Measurements from ENCODE around the gene ZNF646. TPM values are rescaled to one million over a fixed set of nuclear protein-coding genes. Genes with fewer than 3 reads are reported as not detected.
A peak's percentile ranks its signal among the peaks of the same experiment; 100 is the strongest.

ZNF646 gene
- total RNA-seq, 1 donor from 2014 or later = 9.6 TPM

DNA sequence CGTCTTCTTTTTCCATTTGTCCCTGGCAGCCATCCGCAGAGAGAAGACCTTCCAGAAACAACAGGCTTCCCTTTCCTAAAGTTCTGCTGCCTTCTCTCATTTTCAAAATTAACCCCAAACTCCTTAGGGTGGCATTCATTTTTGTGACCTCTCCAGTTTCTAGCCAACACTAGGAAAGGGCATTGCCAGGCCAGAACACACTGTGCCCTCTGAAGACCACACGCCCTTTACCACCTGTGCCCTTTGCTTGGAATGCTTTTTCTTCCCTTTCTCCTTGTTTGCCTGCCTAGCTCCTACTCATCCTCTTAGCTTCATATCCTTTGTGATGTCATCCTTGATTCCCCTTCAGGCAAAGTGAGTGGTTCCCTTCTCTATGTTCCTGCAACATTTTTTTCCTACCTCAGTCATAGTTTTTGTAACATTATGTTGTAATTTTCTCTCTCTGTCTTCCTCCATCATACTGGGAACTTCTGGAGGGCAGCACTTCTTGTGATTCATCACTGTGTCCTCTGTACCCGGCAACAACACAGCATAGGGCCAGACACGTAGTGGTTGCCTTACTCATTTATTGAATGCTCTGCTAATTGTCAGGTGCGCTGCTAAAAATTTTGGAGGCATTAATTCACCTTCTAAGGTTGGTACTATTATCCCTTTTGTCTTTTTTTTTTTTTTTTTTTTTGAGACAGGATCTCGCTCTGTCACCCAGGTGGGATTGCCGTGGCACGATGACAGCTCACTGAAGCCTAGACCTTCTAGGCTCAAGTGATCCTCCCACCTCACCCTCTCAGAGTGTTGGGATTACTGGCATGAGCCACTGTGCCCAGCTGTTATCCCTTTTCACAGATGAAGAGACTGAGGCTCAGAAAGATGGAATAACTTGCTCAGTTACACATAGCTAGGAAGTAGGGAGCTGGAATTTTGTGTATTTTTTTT is 44.3 kb downstream of the ZNF646 start:
- intact Hi-C loops (cut with DNase I) = loop anchor here (10.0 kb wide), 1 partner anchor 66 kb away; the partner anchor contains the start of gene FUS
- DNase-seq (ENCODE audit: low spot score) = no peak

DNA sequence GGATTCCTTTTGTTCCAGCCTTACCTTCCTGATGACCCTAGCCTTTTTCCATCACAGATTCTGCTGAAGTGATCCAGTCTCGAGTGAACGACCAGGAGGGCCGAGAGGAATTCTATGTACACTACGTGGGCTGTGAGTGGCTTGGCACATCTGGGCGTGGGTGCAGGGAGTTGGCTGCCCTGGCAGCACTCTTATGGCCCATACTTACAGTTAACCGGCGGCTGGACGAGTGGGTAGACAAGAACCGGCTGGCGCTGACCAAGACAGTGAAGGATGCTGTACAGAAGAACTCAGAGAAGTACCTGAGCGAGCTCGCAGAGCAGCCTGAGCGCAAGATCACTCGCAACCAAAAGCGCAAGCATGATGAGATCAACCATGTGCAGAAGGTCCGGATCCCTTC is 45.9 kb downstream of the ZNF646 start:
- intact Hi-C loops (cut with DNase I) = no loop called here
- no peak for DNase-seq (ENCODE audit: low spot score)

DNA sequence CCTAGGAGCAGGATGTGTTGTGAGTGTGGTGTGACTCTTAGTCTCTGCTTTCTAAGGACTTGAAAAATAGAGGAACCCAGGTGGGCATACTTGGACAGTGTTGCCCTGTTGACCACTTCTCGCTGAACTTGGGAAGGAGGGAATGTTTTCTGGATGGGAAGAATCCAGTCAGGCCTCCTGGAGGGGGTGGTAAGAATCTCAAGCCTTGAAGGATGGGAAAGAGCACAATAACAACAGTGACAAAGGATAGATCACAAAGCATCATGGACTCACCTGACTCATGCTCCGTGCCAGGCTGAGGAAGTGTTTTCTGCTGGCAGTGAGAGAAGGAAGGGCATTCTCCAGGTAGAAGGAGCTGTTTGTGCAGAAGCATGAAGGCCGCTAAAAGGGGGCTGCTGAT is 51.6 kb downstream of the ZNF646 start:
- intact Hi-C loops (cut with DNase I) = no loop called here
- DNase-seq (ENCODE audit: low spot score) = no peak

DNA sequence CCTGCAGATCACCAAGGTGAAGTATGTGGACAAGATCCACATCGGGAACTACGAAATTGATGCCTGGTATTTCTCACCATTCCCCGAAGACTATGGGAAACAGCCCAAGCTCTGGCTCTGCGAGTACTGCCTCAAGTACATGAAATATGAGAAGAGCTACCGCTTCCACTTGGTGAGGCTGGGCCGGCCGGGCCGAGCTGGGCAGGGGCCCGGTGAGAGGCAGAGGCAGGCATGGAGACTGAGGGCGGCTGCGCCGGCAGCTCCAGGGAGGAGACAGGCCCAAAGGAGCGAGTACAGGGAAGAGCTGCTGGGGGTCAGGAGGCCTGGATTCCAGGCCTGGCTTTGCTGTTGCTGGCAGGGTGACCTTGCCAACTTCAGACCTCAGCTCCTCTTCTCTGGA is 53.0 kb downstream of the ZNF646 start:
- DNase-seq (ENCODE audit: low spot score) = no peak
- intact Hi-C loops (cut with DNase I) = no loop called here

DNA sequence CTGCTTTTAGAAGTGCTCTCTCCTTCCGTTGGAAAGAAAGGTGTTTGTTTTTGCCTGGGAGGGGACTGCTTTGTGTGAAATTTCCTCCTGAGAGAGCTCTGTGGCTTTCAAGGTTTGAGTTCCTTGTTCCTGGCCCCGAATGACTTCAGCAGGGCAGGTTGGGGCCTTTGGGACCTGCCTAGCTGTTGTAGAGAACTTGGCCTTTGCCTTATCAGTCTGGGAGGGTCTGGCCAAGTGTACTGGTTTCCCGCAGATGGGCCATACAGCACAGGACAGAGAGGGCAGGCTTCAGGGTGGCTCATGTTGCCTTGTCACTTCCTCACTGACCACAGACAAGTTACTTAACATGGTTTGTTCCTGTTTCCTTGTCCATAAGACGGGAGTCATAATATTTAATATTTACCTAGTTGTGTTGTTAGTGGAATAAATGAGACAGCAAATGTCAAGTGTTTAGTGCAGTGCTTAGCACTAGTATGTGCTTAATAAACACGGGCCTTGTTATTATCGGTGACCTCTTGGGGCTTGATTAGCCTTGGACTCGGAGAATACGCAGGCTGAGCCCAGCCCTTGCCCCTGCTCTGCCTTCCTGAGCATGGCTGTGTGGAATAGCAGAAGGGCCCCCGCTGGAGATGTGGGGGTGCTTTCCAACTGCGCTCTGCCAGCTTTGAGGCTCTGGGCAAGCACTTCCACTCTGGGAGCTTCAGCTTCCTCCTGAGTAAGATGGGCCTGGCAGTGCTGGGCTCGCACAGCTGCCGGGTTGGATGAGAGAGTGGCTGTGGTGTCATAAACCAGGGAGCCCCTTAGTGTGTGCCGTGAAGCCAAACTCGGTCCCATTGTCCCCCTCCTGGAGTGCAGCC is 54.7 kb downstream of the ZNF646 start:
- DNase-seq (ENCODE audit: low spot score) = peak; percentile 90

DNA sequence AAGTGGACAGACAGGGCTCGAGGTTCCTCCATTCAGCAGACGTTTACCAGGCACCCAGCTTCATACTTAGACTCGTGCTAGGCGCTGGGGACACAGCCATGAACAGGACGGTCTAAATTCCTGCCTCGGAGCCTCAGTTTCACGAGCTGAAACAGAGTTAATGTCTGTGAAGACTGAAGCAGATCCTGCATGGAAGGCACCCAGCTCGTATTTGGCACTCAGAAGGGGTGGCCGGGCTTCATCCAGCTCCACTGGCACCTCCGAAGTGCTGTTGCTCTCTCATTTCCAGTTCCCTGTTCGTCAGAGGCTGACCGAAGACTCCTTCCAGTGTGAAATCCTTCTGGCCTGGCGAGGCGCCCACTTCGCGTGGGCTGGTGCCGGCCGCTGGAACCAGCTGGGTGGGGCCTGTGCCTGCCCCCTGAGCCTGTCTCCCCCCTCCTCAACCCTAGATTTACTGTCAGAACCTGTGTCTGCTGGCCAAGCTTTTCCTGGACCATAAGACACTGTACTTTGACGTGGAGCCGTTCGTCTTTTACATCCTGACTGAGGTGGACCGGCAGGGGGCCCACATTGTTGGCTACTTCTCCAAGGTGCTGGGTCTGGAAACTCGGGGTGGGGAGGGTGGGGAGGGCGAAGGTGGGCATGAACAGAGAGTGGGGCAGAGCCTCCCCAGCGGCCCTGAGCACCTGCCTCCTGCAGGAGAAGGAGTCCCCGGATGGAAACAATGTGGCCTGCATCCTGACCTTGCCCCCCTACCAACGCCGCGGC is 55.5 kb downstream of the ZNF646 start:
- no peak for DNase-seq (ENCODE audit: low spot score)
- intact Hi-C loops (cut with DNase I) = no loop called here

More for the DNA sequence above, 54.7 kb downstream of the ZNF646 start:
- intact Hi-C loops (cut with DNase I) = no loop called here

DNA sequence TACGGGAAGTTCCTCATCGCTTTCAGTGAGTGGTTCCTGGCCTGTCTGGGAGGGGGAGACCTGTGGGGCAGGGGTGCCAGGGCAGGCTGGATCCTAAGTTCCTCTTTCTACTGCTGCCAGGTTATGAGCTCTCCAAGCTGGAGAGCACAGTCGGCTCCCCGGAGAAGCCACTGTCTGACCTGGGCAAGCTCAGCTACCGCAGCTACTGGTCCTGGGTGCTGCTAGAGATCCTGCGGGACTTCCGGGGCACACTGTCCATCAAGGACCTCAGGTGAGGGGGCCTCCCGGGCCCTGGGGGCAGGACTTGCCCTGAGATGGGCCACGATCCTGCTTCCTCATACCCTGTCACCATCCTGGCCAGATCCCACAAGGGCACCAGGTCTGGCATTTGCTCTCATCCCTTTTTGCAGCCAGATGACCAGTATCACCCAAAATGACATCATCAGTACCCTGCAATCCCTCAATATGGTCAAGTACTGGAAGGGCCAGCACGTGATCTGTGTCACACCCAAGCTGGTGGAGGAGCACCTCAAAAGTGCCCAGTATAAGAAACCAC is 56.2 kb downstream of the ZNF646 start:
- intact Hi-C loops (cut with DNase I) = no loop called here
- DNase-seq (ENCODE audit: low spot score) = peak; percentile 84

DNA sequence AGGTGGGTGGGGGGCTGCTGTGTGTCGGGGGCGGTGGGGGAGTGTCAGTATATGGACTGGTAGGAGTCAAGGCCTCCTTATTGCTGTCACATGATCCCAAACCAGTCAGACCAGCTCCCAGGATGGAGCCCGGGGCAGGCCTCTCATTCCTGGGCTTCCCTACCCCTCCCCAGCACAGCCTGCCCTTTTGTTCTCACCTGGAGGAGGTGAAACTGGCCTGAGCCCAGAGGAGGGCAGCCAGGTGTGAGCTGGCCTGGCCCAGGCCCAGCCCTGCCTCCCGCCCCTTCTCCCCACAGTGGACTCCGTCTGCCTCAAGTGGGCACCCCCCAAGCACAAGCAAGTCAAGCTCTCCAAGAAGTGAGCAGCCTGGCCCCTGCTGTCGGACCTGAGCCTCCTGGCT is 56.7 kb downstream of the ZNF646 start:
- intact Hi-C loops (cut with DNase I) = no loop called here
- no peak for DNase-seq (ENCODE audit: low spot score)

DNA sequence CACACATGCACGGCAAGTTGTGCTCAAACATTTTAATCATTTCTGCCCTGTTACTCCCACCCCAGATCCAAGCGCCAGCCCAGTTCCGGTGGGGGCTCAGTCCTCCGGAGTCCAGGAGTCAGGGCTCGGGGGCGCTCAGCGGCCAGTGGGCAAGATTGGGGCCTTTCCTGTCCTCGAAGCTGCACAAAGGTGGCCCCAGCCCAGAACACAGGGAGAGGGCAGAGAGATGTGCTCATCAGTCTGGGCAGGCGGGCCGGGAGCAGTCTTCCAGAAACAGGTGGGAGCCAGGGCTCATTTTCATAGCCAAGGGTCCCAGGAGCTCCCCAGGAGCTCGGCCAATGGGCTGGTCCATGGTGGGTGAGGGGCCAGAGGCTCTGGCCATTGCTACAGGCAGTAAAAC is 57.2 kb downstream of the ZNF646 start:
- DNase-seq (ENCODE audit: low spot score) = no peak
- intact Hi-C loops (cut with DNase I) = no loop called here

DNA sequence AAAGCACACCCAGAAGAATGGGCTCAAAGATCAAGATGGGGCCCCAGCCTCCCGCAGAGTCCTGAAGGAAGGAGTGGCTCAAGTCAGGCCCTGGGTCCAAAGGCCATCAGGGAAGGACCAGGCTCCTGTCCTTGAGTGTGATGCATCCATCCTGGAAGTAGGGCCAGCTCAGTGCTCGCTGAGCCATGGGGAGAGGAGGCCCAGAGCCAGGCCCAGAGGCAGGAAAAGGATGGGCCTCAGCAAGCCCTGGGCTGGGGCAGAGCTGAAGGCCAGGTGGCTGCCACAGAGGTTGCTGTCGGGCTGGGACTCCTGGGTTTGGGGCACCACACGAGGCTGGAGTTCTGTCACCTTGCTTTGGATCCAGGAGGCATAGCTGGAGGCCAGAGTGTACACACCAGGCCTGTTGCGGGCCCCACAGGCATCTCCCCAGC is 57.6 kb downstream of the ZNF646 start:
- intact Hi-C loops (cut with DNase I) = no loop called here

DNA sequence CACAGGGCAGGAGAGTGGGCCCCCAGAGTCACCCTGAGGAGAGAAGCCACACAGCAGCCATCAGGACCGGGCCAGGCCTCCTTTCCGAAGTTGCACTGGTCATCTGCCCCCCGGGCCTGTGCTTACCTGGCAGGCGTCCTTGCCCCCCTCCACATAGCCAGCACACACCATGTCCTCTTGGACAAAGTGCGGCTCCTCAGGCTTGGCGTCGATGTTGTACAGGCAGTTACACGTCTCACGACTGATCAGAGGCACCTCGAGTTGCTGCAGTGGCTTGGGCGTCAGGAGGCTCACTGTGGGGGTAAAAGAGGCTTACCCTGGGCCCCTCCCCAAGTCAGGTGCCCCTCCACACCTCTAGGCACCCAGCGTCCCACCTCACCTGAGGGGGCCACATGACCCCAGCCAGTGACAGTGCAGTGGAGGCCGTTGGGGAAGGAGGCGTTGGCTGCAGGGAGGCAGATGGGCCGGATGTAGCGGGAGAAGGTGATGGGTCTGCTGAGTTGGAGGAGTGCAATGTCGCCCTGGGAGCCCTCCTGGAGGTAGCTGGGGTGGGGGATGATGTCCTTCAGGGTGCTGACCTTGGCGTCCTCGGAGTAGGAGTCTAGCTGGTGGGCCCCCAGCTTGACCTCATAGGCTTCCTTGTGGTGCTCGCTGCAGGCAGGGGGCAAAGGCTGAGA is 58.2 kb downstream of the ZNF646 start:
- intact Hi-C loops (cut with DNase I) = no loop called here
- no peak for DNase-seq (ENCODE audit: low spot score)

More for the DNA sequence above, 57.6 kb downstream of the ZNF646 start:
- DNase-seq (ENCODE audit: low spot score) = no peak

DNA sequence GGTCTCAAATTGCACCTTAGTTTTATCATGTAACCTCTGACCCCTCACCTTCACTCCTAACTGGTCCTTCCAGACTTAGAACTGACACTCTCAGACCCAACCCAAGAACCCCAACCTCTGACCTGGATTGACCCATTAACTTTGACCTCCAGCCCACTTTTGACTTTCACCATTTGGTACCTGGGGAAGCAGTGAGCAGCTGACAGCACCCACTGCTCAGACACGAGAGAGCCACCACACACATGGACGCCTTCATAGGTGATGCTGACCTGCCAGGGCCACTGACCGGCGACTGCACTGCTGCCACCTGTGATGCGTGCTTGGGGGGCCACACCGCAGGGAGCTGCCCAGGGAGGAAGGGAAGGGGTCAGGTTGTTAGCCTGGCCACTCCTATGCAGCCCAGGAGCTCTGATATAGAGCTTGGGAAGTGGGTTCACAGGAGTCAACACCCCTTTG is 58.9 kb downstream of the ZNF646 start:
- no peak for DNase-seq (ENCODE audit: low spot score)
- intact Hi-C loops (cut with DNase I) = no loop called here

Other genes with a start within 250 kb of the ZNF646 start
- gene BCL7C, start 180.3 kb upstream of the ZNF646 start, total RNA-seq = 27.6 TPM
- 17.7 TPM for gene CTF1, start 177.8 kb upstream of the ZNF646 start, total RNA-seq
- gene FBXL19, start 150.8 kb upstream of the ZNF646 start, total RNA-seq = 8.0 TPM
- gene ORAI3, start 125.4 kb upstream of the ZNF646 start, total RNA-seq = 9.5 TPM
- gene SETD1A, start 116.7 kb upstream of the ZNF646 start, total RNA-seq = 9.6 TPM
- 5.4 TPM for gene HSD3B7, start 89.2 kb upstream of the ZNF646 start, total RNA-seq
- gene STX1B, start 63.8 kb upstream of the ZNF646 start, total RNA-seq = 1.6 TPM
- 41.1 TPM for gene STX4, start 40.9 kb upstream of the ZNF646 start, total RNA-seq
- 5.9 TPM for gene ZNF668, start 182 bp upstream of the ZNF646 start, total RNA-seq
- 0.59 TPM for gene PRSS53, start 14.5 kb downstream of the ZNF646 start, total RNA-seq
- gene VKORC1, start 20.4 kb downstream of the ZNF646 start, total RNA-seq = 42.1 TPM
- gene BCKDK, start 34.0 kb downstream of the ZNF646 start, total RNA-seq = 56.4 TPM
- 56.5 TPM for gene KAT8, start 43.2 kb downstream of the ZNF646 start, total RNA-seq
- gene PRSS8, start 61.3 kb downstream of the ZNF646 start, total RNA-seq = not detected
- 1.1 TPM for gene PRSS36, start 75.6 kb downstream of the ZNF646 start, total RNA-seq
- gene FUS, start 105.7 kb downstream of the ZNF646 start, total RNA-seq = 158 TPM
- 3.2 TPM for gene PYCARD, start 128.3 kb downstream of the ZNF646 start, total RNA-seq
- gene TRIM72, start 139.7 kb downstream of the ZNF646 start, total RNA-seq = 2.4 TPM
- not detected for gene PYDC1, start 142.7 kb downstream of the ZNF646 start, total RNA-seq
- 4.8 TPM for gene ITGAM, start 185.6 kb downstream of the ZNF646 start, total RNA-seq